Neural progenitor cell (in vitro differentiated cells): ENCODE results near the gene OSBPL1A.

Source experiments
- EZH2 ChIP-seq: fragments of 200-600 bp; sonication (generic); IDR thresholded peaks from 2 replicates; pipeline ENCODE4 v1.6.1; 2017; ENCODE audit warnings: antibody characterized with exemption, mild to moderate bottlenecking, moderate library complexity
- EZH2phosphoT487 ChIP-seq: fragments of 200-600 bp; sonication (generic); IDR thresholded peaks from 2 replicates; pipeline ENCODE4 v1.6.1; 2017; ENCODE audit warnings: antibody characterized with exemption
- TF ChIP-seq, protein P1 (sequence below): fragments of 200-600 bp; sonication (generic); IDR thresholded peaks from 2 replicates; pipeline ENCODE4 v1.5.1; 2017; ENCODE audit warnings: antibody characterized with exemption, mild to moderate bottlenecking

DNA sequence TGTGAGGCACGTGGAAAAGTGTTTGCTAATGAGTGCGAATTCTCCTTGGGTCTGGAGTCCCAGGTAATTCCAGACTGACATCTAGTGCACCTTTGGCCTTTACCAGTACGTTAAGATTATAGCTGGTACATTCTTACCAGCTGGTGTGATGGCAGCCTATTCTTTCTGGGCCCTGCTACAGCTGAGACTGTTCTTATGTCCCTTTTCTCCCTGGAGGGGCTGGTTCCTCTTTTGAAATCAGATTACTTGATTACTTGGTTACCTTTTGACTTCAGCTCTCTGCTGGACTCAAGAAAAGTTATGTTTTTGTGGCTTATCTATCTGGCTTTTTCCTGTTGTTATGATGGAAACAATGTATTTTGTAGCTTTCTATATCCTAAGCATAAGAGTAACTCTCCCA is 244.2 kb downstream of the OSBPL1A start:
- TF ChIP-seq, protein P1, sequence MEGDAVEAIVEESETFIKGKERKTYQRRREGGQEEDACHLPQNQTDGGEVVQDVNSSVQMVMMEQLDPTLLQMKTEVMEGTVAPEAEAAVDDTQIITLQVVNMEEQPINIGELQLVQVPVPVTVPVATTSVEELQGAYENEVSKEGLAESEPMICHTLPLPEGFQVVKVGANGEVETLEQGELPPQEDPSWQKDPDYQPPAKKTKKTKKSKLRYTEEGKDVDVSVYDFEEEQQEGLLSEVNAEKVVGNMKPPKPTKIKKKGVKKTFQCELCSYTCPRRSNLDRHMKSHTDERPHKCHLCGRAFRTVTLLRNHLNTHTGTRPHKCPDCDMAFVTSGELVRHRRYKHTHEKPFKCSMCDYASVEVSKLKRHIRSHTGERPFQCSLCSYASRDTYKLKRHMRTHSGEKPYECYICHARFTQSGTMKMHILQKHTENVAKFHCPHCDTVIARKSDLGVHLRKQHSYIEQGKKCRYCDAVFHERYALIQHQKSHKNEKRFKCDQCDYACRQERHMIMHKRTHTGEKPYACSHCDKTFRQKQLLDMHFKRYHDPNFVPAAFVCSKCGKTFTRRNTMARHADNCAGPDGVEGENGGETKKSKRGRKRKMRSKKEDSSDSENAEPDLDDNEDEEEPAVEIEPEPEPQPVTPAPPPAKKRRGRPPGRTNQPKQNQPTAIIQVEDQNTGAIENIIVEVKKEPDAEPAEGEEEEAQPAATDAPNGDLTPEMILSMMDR: no peak
- TF ChIP-seq EZH2 (no peak), EZH2phosphoT487 (no peak)
